D721Med (cell line): ENCODE measurements around the gene RIMS3.
"Not testable (repeated sequence)": the region's sequence is repeated elsewhere in the genome, so short reads cannot be mapped to it uniquely, and the experiment has no call there.

Experiments
- DNase-seq: peaks from one replicate; pipeline ENCODE4 v3.0.0; 2011; ENCODE audit warnings: low spot score; ENCODE audit not compliant: insufficient read length
- FAIRE-seq: peaks from 2 replicates; lab custom pipeline; 2011; peaks lifted over from hg19 to GRCh38; lab: Jason Lieb, UNC
- CTCF ChIP-seq: IDR thresholded peaks from 2 replicates; pipeline ENCODE4 v1.5.1; 2012; ENCODE audit warnings: mild to moderate bottlenecking, control low read depth; ENCODE audit not compliant: insufficient read depth; ENCODE audit errors: missing control alignments

RIMS3 gene

DNA sequence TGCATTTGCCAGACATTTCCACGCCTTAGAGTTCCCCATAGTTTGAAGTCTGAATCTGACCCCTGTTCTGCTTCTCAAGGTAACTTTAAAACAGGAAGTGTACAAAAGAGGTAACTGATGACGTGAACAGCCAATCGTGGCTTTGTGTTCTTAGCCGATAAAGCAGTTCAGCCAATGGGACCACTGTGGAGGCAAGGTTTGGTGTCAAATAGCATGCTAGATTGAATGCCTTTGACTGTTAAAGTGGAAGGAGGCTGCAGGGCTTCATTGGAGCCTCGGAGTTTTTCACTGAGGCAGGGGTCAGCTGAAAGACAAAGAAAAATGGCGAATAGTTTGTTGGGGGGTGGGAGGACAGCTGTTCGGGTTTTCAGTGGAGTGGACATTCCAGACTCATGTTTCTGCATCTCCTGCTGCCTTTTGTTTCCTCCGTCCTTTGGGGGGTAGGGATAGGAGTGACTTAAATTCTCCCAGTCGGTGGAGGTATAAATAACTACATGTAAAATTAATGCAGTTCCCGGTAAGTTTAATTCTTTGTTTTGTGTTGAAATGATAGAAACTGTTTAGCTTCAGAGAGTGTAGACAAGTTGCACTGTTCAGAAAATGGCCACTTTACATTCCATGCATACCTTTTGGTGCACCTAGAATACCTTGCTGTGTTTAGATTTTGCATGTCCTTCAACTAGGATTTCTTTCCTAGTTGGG, 43.8 kb upstream of the RIMS3 start:
- FAIRE-seq: no peak
- TF ChIP-seq CTCF: no peak
- DNase-seq: no peak

GRCh38 chr1:40708750-40709099, 43.2 kb upstream of the RIMS3 start:
- FAIRE-seq (no peak), DNase-seq (no peak)
- TF ChIP-seq CTCF: no peak

DNA sequence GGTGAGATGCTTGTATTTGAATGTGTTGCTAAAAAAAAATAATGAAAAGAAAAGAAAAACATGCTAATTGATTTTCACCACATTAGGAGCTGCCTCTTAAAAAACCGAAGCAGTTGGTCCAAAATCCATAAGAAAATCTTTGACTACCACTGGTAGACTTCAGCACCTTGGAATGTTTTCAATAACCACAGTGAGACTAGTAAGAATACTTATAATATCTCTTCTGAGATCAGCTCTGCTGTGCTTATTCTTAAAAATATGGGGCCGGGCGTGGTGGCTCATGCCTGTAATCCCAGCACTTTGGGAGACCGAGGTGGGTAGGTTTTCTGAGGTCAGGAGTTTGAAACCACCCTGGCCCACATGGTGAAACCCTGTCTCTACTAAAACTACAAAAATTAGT, 41.1 kb upstream of the RIMS3 start:
- FAIRE-seq (no peak), DNase-seq (no peak)
- no peak for TF ChIP-seq CTCF

- no peak for TF ChIP-seq CTCF
- DNase-seq (no peak), FAIRE-seq (no peak)
These were observed 39.6 kb upstream of the RIMS3 start for GRCh38 chr1:40704817-40705733.

- FAIRE-seq (no peak), DNase-seq (no peak)
These were observed 37.8 kb upstream of the RIMS3 start for GRCh38 chr1:40703316-40703715.

GRCh38 chr1:40702810-40703209, 37.3 kb upstream of the RIMS3 start:
- DNase-seq, FAIRE-seq: not testable (repeated sequence)

More at GRCh38 chr1:40703316-40703715, 37.8 kb upstream of the RIMS3 start:
- TF ChIP-seq CTCF: no peak

- DNase-seq: no peak
- TF ChIP-seq CTCF: no peak
- FAIRE-seq: no peak
These were observed 36.2 kb upstream of the RIMS3 start for GRCh38 chr1:40701684-40702083.
